NCI-H226 (cell line): ENCODE data around the gene ABCF2.

ENCODE experiments used
- DNase-seq: peaks from one replicate; pipeline ENCODE4 v3.0.0-alpha.2; 2015

The ABCF2 gene

DNA sequence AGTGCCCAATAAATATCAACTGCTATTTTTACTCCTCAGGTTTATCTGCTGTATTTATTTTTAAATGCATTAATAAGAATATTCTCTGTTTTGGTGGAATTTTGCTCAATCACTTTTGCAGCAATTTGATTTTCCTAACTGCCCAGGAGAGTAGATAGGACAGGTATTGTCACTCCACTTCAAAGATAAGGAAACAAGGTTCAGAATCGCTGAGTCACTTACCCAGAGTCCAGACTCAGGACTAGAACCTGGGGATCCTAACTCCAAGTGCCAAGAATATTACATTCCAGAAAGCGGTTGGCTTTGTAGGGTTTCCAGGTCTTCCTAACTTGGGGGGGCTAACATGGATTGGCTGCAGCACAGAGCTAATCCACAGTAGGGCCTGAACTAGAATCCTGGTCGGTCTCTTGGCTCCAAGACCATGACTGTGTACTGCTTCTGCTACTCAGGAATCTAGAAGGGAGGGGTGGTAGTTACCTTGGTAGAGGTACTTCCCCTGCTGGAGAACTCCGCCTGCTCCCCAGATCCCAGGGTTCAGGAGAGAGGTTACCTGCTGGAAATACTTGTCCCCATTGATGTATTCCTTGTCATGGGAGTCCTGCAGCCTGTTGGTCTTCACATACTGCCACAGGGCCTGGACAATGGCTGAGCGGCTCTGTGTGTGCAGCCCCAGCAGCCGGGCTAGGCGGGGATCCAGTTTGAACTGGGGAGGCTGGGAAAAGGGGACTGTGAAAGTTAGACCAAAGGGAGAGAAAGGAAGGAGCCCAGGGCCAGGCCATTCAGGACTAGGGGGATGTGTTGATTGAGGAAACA is 14.1 kb upstream of the ABCF2 start:
- DNase-seq = no peak

- DNase-seq = no peak
Observed at GRCh38 chr7:151240536-151240935, 13.5 kb upstream of the ABCF2 start.

GRCh38 chr7:151239837-151240459 is 12.9 kb upstream of the ABCF2 start:
- DNase-seq = no peak

GRCh38 chr7:151238924-151239836 is 12.2 kb upstream of the ABCF2 start:
- DNase-seq = no peak

- DNase-seq = no peak
Observed at GRCh38 chr7:151238190-151238810, 11.3 kb upstream of the ABCF2 start.

- no peak for DNase-seq
Observed at GRCh38 chr7:151237244-151238189, 10.5 kb upstream of the ABCF2 start.

GRCh38 chr7:151236406-151236805 is 9.4 kb upstream of the ABCF2 start:
- no peak for DNase-seq

DNA sequence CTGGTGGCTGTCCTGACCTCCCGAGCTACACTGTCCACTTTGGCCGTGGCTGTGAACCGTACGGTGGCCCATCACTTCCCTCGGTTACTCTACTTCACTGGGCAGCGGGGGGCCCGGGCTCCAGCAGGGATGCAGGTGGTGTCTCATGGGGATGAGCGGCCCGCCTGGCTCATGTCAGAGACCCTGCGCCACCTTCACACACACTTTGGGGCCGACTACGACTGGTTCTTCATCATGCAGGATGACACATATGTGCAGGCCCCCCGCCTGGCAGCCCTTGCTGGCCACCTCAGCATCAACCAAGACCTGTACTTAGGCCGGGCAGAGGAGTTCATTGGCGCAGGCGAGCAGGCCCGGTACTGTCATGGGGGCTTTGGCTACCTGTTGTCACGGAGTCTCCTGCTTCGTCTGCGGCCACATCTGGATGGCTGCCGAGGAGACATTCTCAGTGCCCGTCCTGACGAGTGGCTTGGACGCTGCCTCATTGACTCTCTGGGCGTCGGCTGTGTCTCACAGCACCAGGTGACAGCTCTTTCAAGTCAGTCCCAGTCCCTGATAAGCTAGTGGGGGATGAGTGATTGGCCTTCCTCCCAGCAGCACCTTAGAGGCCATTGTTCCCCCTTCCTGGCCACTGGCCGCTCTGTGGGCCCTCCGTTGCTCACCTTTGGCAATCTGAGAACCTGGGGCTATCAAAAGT is 8.2 kb upstream of the ABCF2 start:
- DNase-seq = no peak

DNA sequence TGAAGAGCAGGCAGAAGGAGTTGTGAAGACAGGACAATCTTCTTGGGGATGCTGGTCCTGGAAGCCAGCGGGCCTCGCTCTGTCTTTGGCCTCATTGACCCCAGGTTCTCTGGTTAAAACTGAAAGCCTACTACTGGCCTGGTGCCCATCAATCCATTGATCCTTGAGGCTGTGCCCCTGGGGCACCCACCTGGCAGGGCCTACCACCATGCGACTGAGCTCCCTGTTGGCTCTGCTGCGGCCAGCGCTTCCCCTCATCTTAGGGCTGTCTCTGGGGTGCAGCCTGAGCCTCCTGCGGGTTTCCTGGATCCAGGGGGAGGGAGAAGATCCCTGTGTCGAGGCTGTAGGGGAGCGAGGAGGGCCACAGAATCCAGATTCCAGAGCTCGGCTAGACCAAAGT is 6.8 kb upstream of the ABCF2 start:
- no peak for DNase-seq

- DNase-seq = peak; percentile 72
Observed at GRCh38 chr7:151232917-151233701, 6.1 kb upstream of the ABCF2 start.

GRCh38 chr7:151232091-151232916 is 5.3 kb upstream of the ABCF2 start, which contains the start of gene CHPF2:
CHPF2 (plus strand) TSS chr7:151232483; CDS start chr7:151234012, 1,529 bp downstream.
- DNase-seq = peak; percentile 88

DNA sequence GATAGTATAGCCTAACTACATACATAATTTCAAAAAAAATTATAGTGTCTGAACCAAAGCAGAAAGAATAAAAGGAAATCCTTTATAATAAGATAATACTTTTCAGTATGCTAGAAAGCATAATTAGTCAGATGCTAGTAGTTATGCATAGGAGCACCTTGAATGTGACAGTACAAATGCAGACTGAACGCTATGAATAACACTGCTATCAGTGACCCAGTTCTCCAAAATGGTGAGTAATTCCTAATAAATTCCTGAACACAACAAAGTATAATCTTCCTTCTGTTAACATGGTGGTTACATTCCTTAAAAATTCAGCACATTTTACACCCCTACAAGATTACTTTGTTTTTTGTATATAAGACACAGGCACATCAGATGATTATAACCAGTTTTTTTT is 4.1 kb upstream of the ABCF2 start:
- no peak for DNase-seq

DNA sequence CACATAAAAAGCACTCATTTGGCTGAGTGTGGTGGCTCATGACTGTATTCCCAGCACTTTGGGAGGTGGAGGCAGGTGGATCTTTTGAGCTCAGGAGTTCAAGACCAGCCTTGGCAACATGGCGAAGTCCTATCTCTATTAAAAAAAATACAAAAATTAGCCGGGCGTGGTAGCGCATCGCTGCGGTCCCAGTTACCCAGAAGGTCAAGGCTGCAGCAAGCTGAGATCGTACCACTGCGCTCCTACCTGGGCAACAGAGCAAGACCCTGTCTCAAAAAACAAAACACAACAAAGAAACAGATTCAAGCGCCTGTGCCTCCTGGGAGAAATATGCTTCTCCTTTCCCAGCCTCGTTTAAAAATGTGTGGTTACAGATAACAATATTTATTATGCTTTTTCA is 2.2 kb upstream of the ABCF2 start:
- no peak for DNase-seq

DNA sequence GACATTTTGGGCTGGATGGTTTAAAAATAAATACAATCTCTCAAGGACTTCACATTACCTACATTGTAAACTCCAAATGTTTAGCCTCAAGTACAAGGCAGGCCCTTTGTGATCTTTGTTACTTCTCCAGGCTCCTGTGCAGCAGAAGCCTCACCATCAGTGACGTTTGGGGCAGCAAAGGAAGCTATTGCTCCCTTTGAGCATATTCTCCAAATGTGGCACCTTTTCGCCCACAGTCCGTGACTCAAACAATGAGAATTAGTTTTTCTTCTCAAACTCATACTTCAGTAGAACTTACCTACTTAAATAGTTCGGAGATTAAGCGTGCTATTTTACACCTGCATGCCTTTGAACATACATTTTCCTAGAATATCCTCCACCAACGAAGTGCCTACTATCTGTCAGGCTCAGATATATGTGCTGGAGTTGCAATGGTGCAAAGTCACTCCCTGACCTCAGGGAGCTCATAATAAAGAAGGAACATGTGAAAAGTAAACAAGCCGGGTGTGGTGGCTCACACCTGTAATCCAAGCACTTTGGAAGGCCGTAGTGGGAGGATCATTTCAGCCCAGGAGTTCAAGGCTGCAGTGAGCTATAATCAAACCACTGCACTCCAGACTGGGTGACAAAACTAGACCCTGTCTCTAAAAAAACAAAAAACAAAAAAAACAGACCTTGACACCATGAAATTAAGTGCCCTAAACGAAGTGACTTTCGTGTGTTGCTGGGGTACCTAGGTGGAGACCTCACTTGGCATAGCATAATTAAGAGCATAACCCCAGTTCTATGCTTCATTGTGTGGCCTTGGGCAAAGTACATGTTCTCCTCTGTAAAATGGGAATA is 1.2 kb upstream of the ABCF2 start:
- DNase-seq = no peak

DNA sequence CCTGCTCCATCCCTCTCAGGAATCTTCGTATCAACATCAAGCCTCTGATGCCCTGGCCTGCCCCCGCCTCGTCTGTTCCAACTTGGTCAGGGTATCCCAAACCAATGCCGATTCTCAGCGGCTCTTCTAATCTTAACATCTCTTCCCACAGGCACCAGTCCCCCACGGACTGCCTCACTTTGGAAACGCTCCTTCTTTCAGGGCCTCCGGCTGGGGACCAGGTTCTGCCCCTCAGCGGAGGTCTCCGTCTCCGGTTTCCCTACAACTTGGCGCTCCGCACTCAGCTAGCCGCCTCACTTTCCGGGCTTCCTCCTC is 488 bp downstream of the ABCF2 start:
- no peak for DNase-seq

DNA sequence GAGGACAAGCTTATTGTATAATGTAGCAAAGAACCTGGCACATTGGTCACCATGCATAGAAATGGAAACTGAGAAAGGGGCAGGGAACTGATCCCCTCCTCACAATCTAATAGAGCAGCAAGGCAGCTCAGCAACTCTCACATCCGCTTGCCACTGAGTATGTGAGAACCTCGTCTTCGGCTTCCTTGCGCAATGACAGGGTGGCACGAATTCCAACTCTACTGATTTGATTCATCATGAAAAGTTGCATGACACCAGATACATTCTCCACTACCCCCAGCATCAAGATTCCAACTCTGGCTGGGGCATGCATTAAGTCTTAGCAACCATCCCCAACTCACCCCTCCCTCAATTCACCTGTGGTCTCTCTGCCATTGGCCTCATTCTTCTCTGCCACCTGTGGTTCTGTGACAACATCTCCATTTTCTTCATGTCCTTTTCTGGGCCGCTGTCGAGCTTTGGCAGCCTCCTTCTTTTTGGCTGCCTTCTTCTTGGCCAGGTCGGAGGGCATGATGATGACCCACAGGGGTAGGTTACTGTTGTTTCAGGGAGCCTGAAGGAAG is 976 bp downstream of the ABCF2 start:
- DNase-seq = no peak

DNA sequence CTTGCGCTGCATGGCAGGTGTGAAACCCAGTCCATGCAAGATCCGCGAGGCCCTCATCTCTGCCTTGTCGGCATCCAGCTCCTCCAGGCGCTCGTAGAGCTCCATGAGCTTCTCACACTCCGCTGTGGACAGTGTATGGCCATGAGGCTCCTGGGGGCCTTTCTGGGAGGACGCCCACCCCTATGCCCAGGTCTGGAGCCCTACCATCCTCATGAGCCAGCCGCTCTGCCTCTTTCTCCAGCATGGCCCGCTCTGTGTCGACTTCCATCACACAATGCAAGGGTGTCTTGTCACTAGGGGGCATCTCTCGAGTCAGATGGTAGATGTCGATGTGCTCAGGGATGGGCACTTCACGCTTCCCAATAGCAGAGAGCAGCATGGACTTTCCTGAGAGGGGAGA is 3.3 kb downstream of the ABCF2 start:
- no peak for DNase-seq

DNA sequence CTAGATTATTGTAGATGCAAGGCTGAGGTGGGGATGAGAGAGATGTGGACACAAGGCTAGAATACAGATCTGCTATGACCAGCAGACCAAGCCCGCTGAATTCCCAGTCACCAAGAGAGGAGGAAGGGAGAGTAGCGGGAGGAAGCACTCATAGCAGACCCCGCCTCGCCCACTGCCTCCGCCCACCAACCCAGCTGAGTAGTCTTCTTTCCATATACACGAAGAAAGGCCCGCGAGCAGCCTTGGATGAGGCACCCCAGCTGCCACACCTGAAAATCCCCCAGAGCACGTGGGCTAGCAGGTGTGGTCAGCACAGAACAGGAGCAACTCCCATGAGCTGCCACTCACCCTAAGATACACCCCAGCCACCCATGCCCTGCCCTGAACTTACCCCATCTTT is 8.8 kb downstream of the ABCF2 start:
- DNase-seq = no peak
